ENCODE data around the gene PDE4B. TPM values are rescaled to one million over a fixed set of nuclear protein-coding genes. Genes with fewer than 3 reads are reported as not detected.

Gene PDE4B
- total and polyA plus RNA-seq, 9 of the 15 experiments (the other 6 are each of a cell fraction or from before 2014, with no cell fraction given), result 0.09 TPM; not detected in 8

- TF ChIP-seq MGA (IDR thresholded peaks at IDR 0.05), result no peak
- TF ChIP-seq NR3C1 (CRISPR knock-in tag; IDR thresholded peaks at IDR 0.05), result no peak
- no peak for TF ChIP-seq GTF2B (IDR thresholded peaks at IDR 0.05; ENCODE audit: extremely low read depth, insufficient read length)
- TF ChIP-seq BDP1 (IDR thresholded peaks at IDR 0.05; ENCODE audit: insufficient read depth, insufficient read length), result no peak
- TF ChIP-seq ZNF274 (IDR thresholded peaks at IDR 0.05; ENCODE audit: borderline replicate concordance, low read depth, low read length), result no peak
- no peak for TF ChIP-seq SMAD4 (CRISPR knock-in tag; conservative IDR thresholded peaks at IDR 0.05)
- no peak for TF ChIP-seq NONO (IDR thresholded peaks at IDR 0.05; ENCODE audit: low read depth in 2 of 2, low read length in 1 of 2)
- no peak for TF ChIP-seq ASH1L (IDR thresholded peaks at IDR 0.05; ENCODE audit: borderline replicate concordance, low read depth, partially characterized antibody)
- no peak for TF ChIP-seq RNF219 (CRISPR knock-in tag; IDR thresholded peaks at IDR 0.05)
- TF ChIP-seq TRIM25 (IDR thresholded peaks at IDR 0.05; ENCODE audit: borderline replicate concordance), result no peak
- TF ChIP-seq CBX2 (IDR thresholded peaks at IDR 0.05; ENCODE audit: insufficient read depth, low read length, poor library complexity, severe bottlenecking), result no peak
Observed at GRCh38 chr1:66368261-66368660, 575.6 kb downstream of the PDE4B start (continued).
